GM12873 (cell line): Measurements from ENCODE around the gene CLDN12.

Source experiments
- CTCF ChIP-seq: IDR thresholded peaks from 2 replicates; pipeline ENCODE4 v1.5.1; 2012; ENCODE audit warnings: low read depth, mild to moderate bottlenecking, moderate library complexity, low read length, control low read depth; ENCODE audit not compliant: insufficient read depth; ENCODE audit errors: missing control alignments

CLDN12 gene

GRCh38 chr7:90459888-90460287 lies 56.6 kb downstream of the CLDN12 start:
- no peak for TF ChIP-seq CTCF

DNA sequence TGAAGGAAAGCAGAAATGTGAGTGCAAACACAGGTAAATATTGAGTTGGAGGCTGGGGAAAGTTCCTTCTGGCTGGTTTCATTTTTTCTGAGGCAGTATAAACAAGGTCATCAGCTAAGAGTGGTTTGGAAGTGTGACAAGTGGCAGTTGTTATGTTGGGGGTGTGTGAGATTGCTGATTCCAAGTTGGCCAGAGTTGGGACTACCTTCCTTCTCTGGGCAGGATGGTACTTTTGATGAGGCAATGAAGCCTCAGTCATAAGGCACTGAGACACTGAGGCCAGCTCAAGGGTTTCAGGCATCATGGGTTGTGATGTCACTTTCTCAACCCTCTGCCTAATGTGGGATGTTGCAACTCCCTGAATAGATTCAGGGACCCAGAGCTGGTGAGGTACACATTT lies 58.0 kb downstream of the CLDN12 start:
- no peak for TF ChIP-seq CTCF
